Activated naive CD4-positive, alpha-beta T cell treated with anti-CD3 and anti-CD28 coated beads, Interleukin-2, amount 10 ng/mL, durations not matched to agents 7 days and 5 days (primary cell): ENCODE results near the gene SLFN12L.

ENCODE experiments used
- CTCF ChIA-PET: fragments of 350-600 bp; sonication (Branson Sonifier 250); formaldehyde crosslinking; loops from one replicate; lab custom pipeline; 2021; ENCODE audit warnings: antibody characterized with exemption; lab: Charles Lee
- DNase-seq: peaks from one replicate; pipeline ENCODE4 v3.0.0-alpha.2; 2020
- H3K27ac Mint-ChIP-seq: one replicate; pipeline ENCODE4 v1.8.0; 2021; ENCODE audit warnings: mild to moderate bottlenecking, moderate library complexity, mixed read lengths
- H3K27me3 Mint-ChIP-seq: one replicate; pipeline ENCODE4 v1.8.0; 2021; ENCODE audit warnings: mild to moderate bottlenecking, mixed read lengths
- H3K36me3 Mint-ChIP-seq: one replicate; pipeline ENCODE4 v1.8.0; 2021; ENCODE audit warnings: mixed read lengths
- H3K4me1 Mint-ChIP-seq: one replicate; pipeline ENCODE4 v1.8.0; 2021; ENCODE audit warnings: mixed read lengths
- H3K4me3 Mint-ChIP-seq: one replicate; pipeline ENCODE4 v1.8.0; 2021; ENCODE audit warnings: mild to moderate bottlenecking, moderate library complexity, mixed read lengths
- H3K9me3 Mint-ChIP-seq: one replicate; pipeline ENCODE4 v1.8.0; 2021; ENCODE audit warnings: mixed read lengths

The SLFN12L gene

GRCh38 chr17:35423761-35424160, 113.7 kb downstream of the SLFN12L start:
- CTCF ChIA-PET: no interaction called here
- Mint-ChIP-seq H3K4me1 (peaks cover 15% of the 10 kb centered on the region), H3K27ac (no peak overlapping the region)

More at GRCh38 chr17:35423761-35424160, 113.7 kb downstream of the SLFN12L start:
- no peaks in the 10 kb centered on the region for H3K9me3 Mint-ChIP-seq
- DNase-seq: no peak
- no peaks in the 10 kb centered on the region for H3K27me3 Mint-ChIP-seq
- peaks cover 52% of the 10 kb centered on the region for H3K36me3 Mint-ChIP-seq
- no peak overlapping the region for H3K4me3 Mint-ChIP-seq
